ENCODE measurements around the gene SORT1. TPM values are rescaled to one million over a fixed set of nuclear protein-coding genes. Genes with fewer than 3 reads are reported as not detected.

Gene SORT1
- total and polyA plus RNA-seq, 2 of the 8 experiments (the other 6 are each of a cell fraction or from before 2014, with no cell fraction given): 18.7 to 69.6 TPM

DNA sequence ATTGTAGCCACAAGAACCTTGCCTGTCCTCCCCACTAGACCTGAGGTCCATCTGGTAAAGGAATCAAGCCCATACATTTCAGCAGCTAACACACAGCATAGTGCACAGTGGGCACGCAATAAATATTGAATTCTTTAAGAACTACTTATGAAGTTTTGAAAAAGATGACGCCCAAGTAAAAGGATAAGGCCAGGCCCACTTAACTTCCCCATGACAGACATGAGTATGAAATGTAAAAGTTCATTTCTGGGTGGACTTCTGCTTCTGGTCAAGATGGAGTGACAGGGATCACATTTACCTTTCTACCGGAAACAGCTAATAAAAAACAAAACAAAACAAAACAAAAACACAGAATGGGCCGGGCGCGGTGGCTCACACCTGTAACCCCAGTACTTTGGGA, 25.4 kb downstream of the SORT1 start:
- H2AFZ ChIP-seq (ENCODE audit: low read length): no peak overlapping the region
- no peak overlapping the region for H4K5ac ChIP-seq (ENCODE audit: insufficient read length, low read depth, low read length)
- peaks cover 0 to 8% of the 10 kb centered on the region in 2 experiments for H4K20me1 ChIP-seq (replicated peaks in 1 of 2; ENCODE audit: control insufficient read depth in 1 of 2, insufficient read depth in 2 of 2, low read length in 2 of 2)
- no peak overlapping the region for H2BK120ac ChIP-seq (replicated peaks; ENCODE audit: low read depth, low read length)
- no peak overlapping the region for H2BK20ac ChIP-seq (ENCODE audit: low read length)
- no peaks in the 10 kb centered on the region for H3K9me3 ChIP-seq (ENCODE audit: insufficient read depth in 2 of 2, low read depth in 1 of 2, low read length in 1 of 2)
- no peak overlapping the region for H3K56ac ChIP-seq (replicated peaks; ENCODE audit: insufficient read length, low read depth, low read length)
- H3K27ac ChIP-seq (ENCODE audit: low read depth, low read length): no peak overlapping the region
- no peak overlapping the region for H3K9ac ChIP-seq (replicated peaks in 1 of 4; ENCODE audit: extremely low read depth in 1 of 4, low read depth in 3 of 4, low read length in 3 of 4)
- H2BK5ac ChIP-seq (ENCODE audit: low read depth, low read length): no peak overlapping the region
- H3K18ac ChIP-seq (ENCODE audit: extremely low read depth, low read length): no peak overlapping the region
- H3K4me3 ChIP-seq (ENCODE audit: extremely low read depth in 1 of 4, insufficient read depth in 2 of 4, low read depth in 3 of 4, low read length in 4 of 4): no peak overlapping the region
- POLR2A ChIA-PET (ENCODE audit: partially characterized antibody): interaction anchor here (1.8 kb wide), 1 partner anchor 11 kb away, joined by 6 read pairs; no protein-coding TSS in a partner anchor
- H4K8ac ChIP-seq (ENCODE audit: extremely low read depth, insufficient read depth, low read length): no peak overlapping the region
- peaks cover 0 to 2% (median under 1%) of the 10 kb centered on the region in 4 experiments; a peak in 2 of 8 replicates for H3K36me3 ChIP-seq (ENCODE audit: control insufficient read depth in 2 of 4, insufficient read depth in 4 of 4, low read length in 3 of 4)
- CTCF ChIA-PET (ENCODE audit: partially characterized antibody): interaction anchor here (0.8 to 2.4 kb wide), 4 partner anchors 12 to 36 kb away, joined by 3 to 8 read pairs (median 4); no protein-coding TSS in a partner anchor
- WGBS, 2 experiments (ENCODE audit: extremely low coverage in 1 of 2, insufficient coverage in 1 of 2, insufficient read length in 1 of 2, insufficient replicate concordance in 2 of 2, low coverage in 1 of 2, low lambda C conversion rate in 2 of 2, missing lambda C conversion rate in 1 of 2): 94% methylated on average over 6 of the region's 6 CpGs; no CpG with 5 or more reads in 1 of the 2 experiments
- no peak overlapping the region for H3K4ac ChIP-seq (replicated peaks; ENCODE audit: insufficient read length, low read depth, low read length)
- FAIRE-seq (no peak), DNase-seq (ENCODE audit: low read depth in 1 of 2, low spot score in 2 of 2) (no peak)
- peaks cover 2% of the 10 kb centered on the region for H3K79me1 ChIP-seq (ENCODE audit: low read depth, low read length)
- no peak overlapping the region for H2AK5ac ChIP-seq (ENCODE audit: low read depth, low read length)
- H3K79me2 ChIP-seq (ENCODE audit: control insufficient read depth in 1 of 2, insufficient read depth in 2 of 2, low read length in 2 of 2): peaks cover 4 to 59% of the 10 kb centered on the region in 2 experiments; a peak in 3 of 4 replicates
- no peaks in the 10 kb centered on the region; the same call in 1 of the 2 replicates for H3K23me2 ChIP-seq (ENCODE audit: low read depth, low read length)
- H2BK12ac ChIP-seq (ENCODE audit: low read depth, low read length): no peak overlapping the region
- no peaks in the 10 kb centered on the region for H3K27me3 ChIP-seq (replicated peaks in 1 of 4; ENCODE audit: control insufficient read depth in 3 of 4, extremely low read depth in 1 of 4, insufficient read depth in 3 of 4, low read length in 3 of 4)
- no peak overlapping the region for H3K23ac ChIP-seq (ENCODE audit: insufficient read length)
- H3K4me1 ChIP-seq (replicated peaks in 1 of 4; ENCODE audit: control insufficient read depth in 3 of 4, insufficient read depth in 4 of 4, low read length in 3 of 4): peaks cover 0 to 10% (median 2%) of the 10 kb centered on the region in 4 experiments; a peak in 3 of 7 replicates
- H2BK15ac ChIP-seq (ENCODE audit: low read length): no peak overlapping the region
- H3K4me2 ChIP-seq (ENCODE audit: insufficient read depth in 1 of 2, low read depth in 2 of 2, low read length in 2 of 2): no peak overlapping the region
- H3K14ac ChIP-seq (ENCODE audit: insufficient read length): no peak overlapping the region
- no peak overlapping the region for H4K91ac ChIP-seq (replicated peaks; ENCODE audit: insufficient read length, low read length)
- TF ChIP-seq RNF2 (IDR thresholded peaks at IDR 0.05; ENCODE audit: borderline replicate concordance, low read depth, low read length, missing control alignments, poor library complexity, severe bottlenecking): no peak
- TF ChIP-seq SP4 (IDR thresholded peaks at IDR 0.05; ENCODE audit: low read length): no peak
- TF ChIP-seq SAP30 (IDR thresholded peaks at IDR 0.05; ENCODE audit: insufficient read depth, insufficient replicate concordance, low read length): no peak
- TF ChIP-seq TAF7 (optimal IDR thresholded peaks at IDR 0.05; ENCODE audit: borderline replicate concordance, low read depth, low read length): no peak
- TF ChIP-seq SRF (IDR thresholded peaks at IDR 0.05; ENCODE audit: low read depth, low read length): no peak
- TF ChIP-seq, protein P1, sequence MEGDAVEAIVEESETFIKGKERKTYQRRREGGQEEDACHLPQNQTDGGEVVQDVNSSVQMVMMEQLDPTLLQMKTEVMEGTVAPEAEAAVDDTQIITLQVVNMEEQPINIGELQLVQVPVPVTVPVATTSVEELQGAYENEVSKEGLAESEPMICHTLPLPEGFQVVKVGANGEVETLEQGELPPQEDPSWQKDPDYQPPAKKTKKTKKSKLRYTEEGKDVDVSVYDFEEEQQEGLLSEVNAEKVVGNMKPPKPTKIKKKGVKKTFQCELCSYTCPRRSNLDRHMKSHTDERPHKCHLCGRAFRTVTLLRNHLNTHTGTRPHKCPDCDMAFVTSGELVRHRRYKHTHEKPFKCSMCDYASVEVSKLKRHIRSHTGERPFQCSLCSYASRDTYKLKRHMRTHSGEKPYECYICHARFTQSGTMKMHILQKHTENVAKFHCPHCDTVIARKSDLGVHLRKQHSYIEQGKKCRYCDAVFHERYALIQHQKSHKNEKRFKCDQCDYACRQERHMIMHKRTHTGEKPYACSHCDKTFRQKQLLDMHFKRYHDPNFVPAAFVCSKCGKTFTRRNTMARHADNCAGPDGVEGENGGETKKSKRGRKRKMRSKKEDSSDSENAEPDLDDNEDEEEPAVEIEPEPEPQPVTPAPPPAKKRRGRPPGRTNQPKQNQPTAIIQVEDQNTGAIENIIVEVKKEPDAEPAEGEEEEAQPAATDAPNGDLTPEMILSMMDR (IDR thresholded peaks at IDR 0.05; ENCODE audit: control extremely low read depth in 1 of 3, insufficient read depth in 1 of 3, low read depth in 1 of 3, low read length in 3 of 3): no peak
